Measurements from ENCODE around the gene ARSD. TPM values are rescaled to one million over a fixed set of nuclear protein-coding genes. Genes with fewer than 3 reads are reported as not detected.
"Not testable (repeated sequence)": the region's sequence is repeated elsewhere in the genome, so short reads cannot be mapped to it uniquely, and the experiment has no call there.

ARSD gene
- total RNA-seq, 2 experiments from 2014 or later = 2.5 to 2.7 TPM

GRCh38 chrX:2960861-2961515 lies 31.8 kb upstream of the ARSD start:
- Mint-ChIP-seq H3K9me3 (no peaks in the 10 kb centered on the region), H3K4me1 (no peaks in the 10 kb centered on the region), H3K27me3 (no peaks in the 10 kb centered on the region), H3K27ac (no peak overlapping the region), H3K4me3 (no peak overlapping the region), H3K36me3 (ENCODE audit: low read depth) (no peaks in the 10 kb centered on the region)
- DNase-seq = no peak
- CTCF ChIA-PET = no interaction called here
- POLR2A ChIA-PET = no interaction called here

- Mint-ChIP-seq H3K4me3 (no peak overlapping the region), H3K4me1 (no peaks in the 10 kb centered on the region), H3K27ac (no peak overlapping the region), H3K9me3 (no peaks in the 10 kb centered on the region), H3K36me3 (ENCODE audit: low read depth) (no peaks in the 10 kb centered on the region), H3K27me3 (no peaks in the 10 kb centered on the region)
- no peak for DNase-seq
- ChIA-PET POLR2A (no interaction called here), CTCF (no interaction called here)
These were observed 29.1 kb upstream of the ARSD start for GRCh38 chrX:2958199-2958598.

- no peaks in the 10 kb centered on the region for H3K4me1 Mint-ChIP-seq
- no peak overlapping the region for H3K4me3 Mint-ChIP-seq
- no peak overlapping the region for H3K27ac Mint-ChIP-seq
- POLR2A ChIA-PET = no interaction called here
- no peaks in the 10 kb centered on the region for H3K9me3 Mint-ChIP-seq
- no peaks in the 10 kb centered on the region for H3K27me3 Mint-ChIP-seq
- no peaks in the 10 kb centered on the region for H3K36me3 Mint-ChIP-seq (ENCODE audit: low read depth)
- CTCF ChIA-PET = no interaction called here
- DNase-seq = no peak
These were observed 26.7 kb upstream of the ARSD start for GRCh38 chrX:2955838-2956237.

GRCh38 chrX:2955281-2955680 lies 26.1 kb upstream of the ARSD start:
- Mint-ChIP-seq H3K4me3 (no peak overlapping the region), H3K27ac (no peak overlapping the region), H3K4me1 (no peaks in the 10 kb centered on the region), H3K36me3 (ENCODE audit: low read depth) (no peaks in the 10 kb centered on the region), H3K27me3 (no peaks in the 10 kb centered on the region), H3K9me3 (no peaks in the 10 kb centered on the region)
- POLR2A ChIA-PET = no interaction called here
- CTCF ChIA-PET = no interaction called here
- DNase-seq = no peak

- H3K27me3 Mint-ChIP-seq = no peaks in the 10 kb centered on the region
- ChIA-PET CTCF (no interaction called here), POLR2A (no interaction called here)
- H3K9me3 Mint-ChIP-seq = no peaks in the 10 kb centered on the region
- no peak overlapping the region for H3K4me3 Mint-ChIP-seq
- H3K36me3 Mint-ChIP-seq (ENCODE audit: low read depth) = no peaks in the 10 kb centered on the region
- H3K27ac Mint-ChIP-seq = no peak overlapping the region
- no peaks in the 10 kb centered on the region for H3K4me1 Mint-ChIP-seq
- no peak for DNase-seq
These were observed 25.4 kb upstream of the ARSD start for GRCh38 chrX:2954541-2954940.

GRCh38 chrX:2937942-2938341 lies 8.8 kb upstream of the ARSD start:
- POLR2A ChIA-PET; H3K27me3 Mint-ChIP-seq; DNase-seq; H3K4me1 Mint-ChIP-seq; H3K9me3 Mint-ChIP-seq; H3K36me3 Mint-ChIP-seq (ENCODE audit: low read depth); CTCF ChIA-PET; H3K4me3 Mint-ChIP-seq; H3K27ac Mint-ChIP-seq: not testable (repeated sequence)

GRCh38 chrX:2934715-2935710 lies 5.9 kb upstream of the ARSD start:
- CTCF ChIA-PET = no interaction called here
- no peaks in the 10 kb centered on the region for H3K4me1 Mint-ChIP-seq
- H3K4me3 Mint-ChIP-seq = no peak overlapping the region
- DNase-seq = no peak
- no peak overlapping the region for H3K27ac Mint-ChIP-seq
- peaks cover 4% of the 10 kb centered on the region for H3K27me3 Mint-ChIP-seq
- no peaks in the 10 kb centered on the region for H3K36me3 Mint-ChIP-seq (ENCODE audit: low read depth)
- peaks cover 4% of the 10 kb centered on the region for H3K9me3 Mint-ChIP-seq
- POLR2A ChIA-PET = no interaction called here

GRCh38 chrX:2933125-2933900 lies 4.2 kb upstream of the ARSD start:
- no peak overlapping the region for H3K27ac Mint-ChIP-seq
- H3K36me3 Mint-ChIP-seq (ENCODE audit: low read depth) = no peaks in the 10 kb centered on the region
- DNase-seq = no peak
- H3K9me3 Mint-ChIP-seq = peaks cover 4% of the 10 kb centered on the region
- ChIA-PET CTCF (no interaction called here), POLR2A (no interaction called here)
- H3K27me3 Mint-ChIP-seq = peaks cover 4% of the 10 kb centered on the region
- H3K4me3 Mint-ChIP-seq = no peak overlapping the region
- H3K4me1 Mint-ChIP-seq = no peaks in the 10 kb centered on the region

GRCh38 chrX:2931612-2932011 lies 2.5 kb upstream of the ARSD start:
- no peaks in the 10 kb centered on the region for H3K36me3 Mint-ChIP-seq (ENCODE audit: low read depth)
- DNase-seq = no peak
- H3K9me3 Mint-ChIP-seq = peaks cover 4% of the 10 kb centered on the region
- POLR2A ChIA-PET = no interaction called here
- CTCF ChIA-PET = no interaction called here
- peaks cover 4% of the 10 kb centered on the region for H3K27me3 Mint-ChIP-seq
- H3K27ac Mint-ChIP-seq = no peak overlapping the region
- no peaks in the 10 kb centered on the region for H3K4me1 Mint-ChIP-seq
- H3K4me3 Mint-ChIP-seq = no peak overlapping the region

- Mint-ChIP-seq H3K9me3 (peaks cover 4% of the 10 kb centered on the region), H3K4me1 (no peaks in the 10 kb centered on the region), H3K27ac (no peak overlapping the region), H3K36me3 (ENCODE audit: low read depth) (no peaks in the 10 kb centered on the region), H3K4me3 (no peak overlapping the region), H3K27me3 (peaks cover 4% of the 10 kb centered on the region)
- no peak for DNase-seq
- ChIA-PET CTCF (no interaction called here), POLR2A (no interaction called here)
These were observed 2.0 kb upstream of the ARSD start for GRCh38 chrX:2931155-2931554.

- DNase-seq = peak; percentile 6
- Mint-ChIP-seq H3K9me3 (peaks cover 4% of the 10 kb centered on the region), H3K27me3 (peaks cover 4% of the 10 kb centered on the region), H3K4me3 (peak overlapping the region; percentile 52), H3K4me1 (no peaks in the 10 kb centered on the region), H3K36me3 (ENCODE audit: low read depth) (no peaks in the 10 kb centered on the region), H3K27ac (no peak overlapping the region)
- CTCF ChIA-PET = interaction anchor here (1.5 kb wide), 1 partner anchor 9 kb away, joined by 4 read pairs; no protein-coding TSS in a partner anchor
- POLR2A ChIA-PET = no interaction called here
These were observed 952 bp downstream of the ARSD start for GRCh38 chrX:2928191-2928582.

- Mint-ChIP-seq H3K4me3 (no peak overlapping the region), H3K27me3 (peaks cover 4% of the 10 kb centered on the region), H3K4me1 (no peaks in the 10 kb centered on the region), H3K9me3 (peaks cover 2% of the 10 kb centered on the region), H3K36me3 (ENCODE audit: low read depth) (no peaks in the 10 kb centered on the region), H3K27ac (no peak overlapping the region)
- DNase-seq = no peak
- POLR2A ChIA-PET = no interaction called here
- CTCF ChIA-PET = no interaction called here
These were observed 2.4 kb downstream of the ARSD start for GRCh38 chrX:2926664-2927275.

GRCh38 chrX:2926255-2926654 lies 2.9 kb downstream of the ARSD start:
- H3K4me3 Mint-ChIP-seq, CTCF ChIA-PET: not testable (repeated sequence)

More at GRCh38 chrX:2926255-2926654, 2.9 kb downstream of the ARSD start:
- H3K9me3 Mint-ChIP-seq; DNase-seq; H3K36me3 Mint-ChIP-seq (ENCODE audit: low read depth); H3K27me3 Mint-ChIP-seq; H3K27ac Mint-ChIP-seq; H3K4me1 Mint-ChIP-seq; POLR2A ChIA-PET: not testable (repeated sequence)
